PC-9 (cell line): ENCODE results near the gene MIEN1.

Source experiments
- CTCF ChIP-seq: fragments of 200-600 bp; sonication (generic); conservative IDR thresholded peaks from 2 replicates; pipeline ENCODE4 v1.6.1; 2017; ENCODE audit warnings: mixed run types, antibody characterized with exemption, mild to moderate bottlenecking, moderate library complexity
- EZH2 ChIP-seq: fragments of 200-600 bp; sonication (generic); IDR thresholded peaks from 2 replicates; pipeline ENCODE4 v1.8.0; 2017; ENCODE audit warnings: antibody characterized with exemption, low read depth

- TF ChIP-seq CTCF (no peak), EZH2 (no peak)
Observed at GRCh38 chr17:39765175-39765574, 34.8 kb upstream of the MIEN1 start.
